OCI-LY7 (cell line): Measurements from ENCODE around the gene ZFYVE26. TPM values are rescaled to one million over a fixed set of nuclear protein-coding genes. Genes with fewer than 3 reads are reported as not detected.
A peak's percentile ranks its signal among the peaks of the same experiment; 100 is the strongest.

Experiments
- BruUV-seq: library from RNA; stranded (reverse); fragments of 400-500 nt; replicated peaks from 2 replicates; lab custom pipeline; 2021; lab: Mats Ljungman, UMichigan
- CTCF ChIA-PET: fragments of 300-600 bp; sonication (Branson Sonifier 250); formaldehyde crosslinking; loops from one replicate; lab custom pipeline; 2022; ENCODE audit warnings: antibody characterized with exemption; ENCODE audit not compliant: unreplicated experiment; lab: Charles Lee
- POLR2A ChIA-PET: fragments of 300-600 bp; sonication (Branson Sonifier 250); formaldehyde crosslinking; loops from one replicate; lab custom pipeline; 2022; ENCODE audit warnings: antibody characterized with exemption; lab: Charles Lee
- DNase-seq: peaks from one replicate; pipeline ENCODE4 v3.0.0-alpha.2; 2015; ENCODE audit warnings: low spot score
- H2AFZ ChIP-seq: fragments of 200-600 bp; sonication (generic), shearing (Covaris generic); 2 replicates; pipeline ENCODE4 v1.6.1; 2014; ENCODE audit warnings: mild to moderate bottlenecking, antibody characterized with exemption, low read length, moderate library complexity
- H3K27ac ChIP-seq: fragments of 200-600 bp; sonication (generic); 2 replicates; pipeline ENCODE4 v1.5.1; 2014; ENCODE audit warnings: mixed run types, low read depth, mild to moderate bottlenecking, moderate library complexity, low read length, inconsistent platforms; ENCODE audit not compliant: poor library complexity, severe bottlenecking
- H3K36me3 ChIP-seq: fragments of 200-600 bp; sonication (generic); 2 replicates; pipeline ENCODE4 v1.6.1; 2014; ENCODE audit warnings: mild to moderate bottlenecking, antibody characterized with exemption, low read length, moderate library complexity, mixed read lengths; ENCODE audit not compliant: insufficient read depth
- H3K4me1 ChIP-seq: fragments of 200-600 bp; sonication (generic); 2 replicates; pipeline ENCODE4 v1.5.1; 2014; ENCODE audit warnings: mild to moderate bottlenecking, low read length; ENCODE audit not compliant: insufficient read depth, poor library complexity, severe bottlenecking
- H3K4me2 ChIP-seq: fragments of 200-600 bp; sonication (generic); 2 replicates; pipeline ENCODE4 v1.6.1; 2014; ENCODE audit warnings: mild to moderate bottlenecking, low read length
- H3K4me3 ChIP-seq: fragments of 200-600 bp; sonication (generic); 2 replicates; pipeline ENCODE4 v1.5.1; 2014; ENCODE audit warnings: mild to moderate bottlenecking, low read depth, low read length; ENCODE audit not compliant: poor library complexity, severe bottlenecking
- H3K79me2 ChIP-seq: fragments of 200-600 bp; sonication (generic); 2 replicates; pipeline ENCODE4 v1.6.1; 2016; ENCODE audit warnings: low read depth, mild to moderate bottlenecking, low read length, moderate library complexity, mixed read lengths; ENCODE audit not compliant: insufficient read depth
- H3K9me2 ChIP-seq: fragments of 200-600 bp; sonication (generic); 2 replicates; pipeline ENCODE4 v1.6.1; 2016; ENCODE audit warnings: mild to moderate bottlenecking, low read length, mixed read lengths; ENCODE audit not compliant: insufficient read depth
- H3K9me3 ChIP-seq: fragments of 200-600 bp; sonication (generic); 2 replicates; pipeline ENCODE4 v1.6.1; 2014; ENCODE audit warnings: mild to moderate bottlenecking, mixed run types, low read length, mixed read lengths
- H4K20me1 ChIP-seq: fragments of 200-600 bp; sonication (generic); 2 replicates; pipeline ENCODE4 v1.6.1; 2014; ENCODE audit warnings: mild to moderate bottlenecking, antibody characterized with exemption, low read length, moderate library complexity, mixed read lengths; ENCODE audit not compliant: insufficient read depth
- EZH2phosphoT487 ChIP-seq: fragments of 200-600 bp; sonication (generic); IDR thresholded peaks from 2 replicates; pipeline ENCODE4 v1.6.1; 2018; ENCODE audit warnings: low read depth, borderline replicate concordance, mild to moderate bottlenecking, mixed run types, antibody characterized with exemption, low read length, moderate library complexity, mixed read lengths
- intact Hi-C: fragments of 100-400 bp; cut with micrococcal nuclease; formaldehyde crosslinking; loops from one replicate; pipeline ENCODE4 v1.10.0; 2022; ENCODE audit not compliant: unreplicated experiment
- total RNA-seq, 2 experiments: library from RNA; depleted of rRNA in 1 of 2; stranded (reverse); fragments of >200 nt in 1 of 2; shearing (Covaris generic) in 1 of 2; gene quantifications; 2 replicates each; pipeline ENCODE4 v1.2.3, GENCODE V29; 2014 to 2022
- TF ChIP-seq, protein P1 (sequence below): fragments of 200-600 bp; sonication (generic); conservative IDR thresholded peaks from 2 replicates; pipeline ENCODE4 v1.5.1; 2014; ENCODE audit warnings: mild to moderate bottlenecking, antibody characterized with exemption, low read length, moderate library complexity, mixed read lengths

The ZFYVE26 gene
- total RNA-seq, 2 experiments from 2014 or later = 12.0 to 22.8 TPM

GRCh38 chr14:67833403-67833802, 17.0 kb upstream of the ZFYVE26 start:
- peaks cover 5% of the 10 kb centered on the region; the same call in 1 of the 2 replicates for H3K9me3 ChIP-seq
- no peak overlapping the region for H3K4me2 ChIP-seq
- POLR2A ChIA-PET = no interaction called here
- CTCF ChIA-PET = no interaction called here
- H3K36me3 ChIP-seq = peaks cover 47% of the 10 kb centered on the region
- TF ChIP-seq, protein P1, sequence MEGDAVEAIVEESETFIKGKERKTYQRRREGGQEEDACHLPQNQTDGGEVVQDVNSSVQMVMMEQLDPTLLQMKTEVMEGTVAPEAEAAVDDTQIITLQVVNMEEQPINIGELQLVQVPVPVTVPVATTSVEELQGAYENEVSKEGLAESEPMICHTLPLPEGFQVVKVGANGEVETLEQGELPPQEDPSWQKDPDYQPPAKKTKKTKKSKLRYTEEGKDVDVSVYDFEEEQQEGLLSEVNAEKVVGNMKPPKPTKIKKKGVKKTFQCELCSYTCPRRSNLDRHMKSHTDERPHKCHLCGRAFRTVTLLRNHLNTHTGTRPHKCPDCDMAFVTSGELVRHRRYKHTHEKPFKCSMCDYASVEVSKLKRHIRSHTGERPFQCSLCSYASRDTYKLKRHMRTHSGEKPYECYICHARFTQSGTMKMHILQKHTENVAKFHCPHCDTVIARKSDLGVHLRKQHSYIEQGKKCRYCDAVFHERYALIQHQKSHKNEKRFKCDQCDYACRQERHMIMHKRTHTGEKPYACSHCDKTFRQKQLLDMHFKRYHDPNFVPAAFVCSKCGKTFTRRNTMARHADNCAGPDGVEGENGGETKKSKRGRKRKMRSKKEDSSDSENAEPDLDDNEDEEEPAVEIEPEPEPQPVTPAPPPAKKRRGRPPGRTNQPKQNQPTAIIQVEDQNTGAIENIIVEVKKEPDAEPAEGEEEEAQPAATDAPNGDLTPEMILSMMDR = no peak
- no peak for TF ChIP-seq EZH2phosphoT487
- H3K9me2 ChIP-seq = no peaks in the 10 kb centered on the region
- no peaks in the 10 kb centered on the region for H3K79me2 ChIP-seq
- BruUV-seq = no TSS peak
- no peaks in the 10 kb centered on the region for H4K20me1 ChIP-seq
- H3K4me3 ChIP-seq = no peak overlapping the region
- intact Hi-C loops = loop anchor here (10.0 kb wide), 1 partner anchor 991 kb away; no protein-coding TSS in a partner anchor
- H2AFZ ChIP-seq = no peak overlapping the region
- DNase-seq = no peak
- H3K27ac ChIP-seq = no peak overlapping the region
- no peaks in the 10 kb centered on the region for H3K4me1 ChIP-seq

DNA sequence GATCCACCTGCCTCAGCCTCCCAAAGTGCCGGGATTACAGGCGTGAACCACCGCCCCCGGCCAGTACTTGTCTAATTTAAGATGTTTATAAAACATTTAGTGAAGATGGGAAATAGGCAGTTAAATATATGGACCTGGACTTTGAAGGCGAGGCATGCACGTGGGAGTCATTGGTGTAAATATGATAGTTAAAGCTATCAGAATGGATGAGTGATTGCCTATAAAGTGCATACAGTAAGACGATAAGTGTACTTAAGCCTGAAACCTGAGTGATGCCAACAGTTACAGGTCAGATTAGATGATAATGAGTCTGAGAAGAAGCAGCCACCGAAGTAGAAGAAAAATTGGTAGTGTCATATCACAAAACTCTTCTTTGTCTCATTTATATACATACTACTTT, 14.7 kb upstream of the ZFYVE26 start:
- no peaks in the 10 kb centered on the region for H3K79me2 ChIP-seq
- DNase-seq = no peak
- peaks cover 52% of the 10 kb centered on the region for H3K36me3 ChIP-seq
- BruUV-seq = no TSS peak
- ChIA-PET CTCF (no interaction called here), POLR2A (no interaction called here)
- intact Hi-C loops = loop anchor here (10.0 kb wide), 1 partner anchor 994 kb away; no protein-coding TSS in a partner anchor
- no peaks in the 10 kb centered on the region for H3K9me2 ChIP-seq
- H3K4me1 ChIP-seq = no peaks in the 10 kb centered on the region
- TF ChIP-seq, protein P1 = no peak
- TF ChIP-seq EZH2phosphoT487 = no peak
- no peak overlapping the region for H3K4me2 ChIP-seq
- no peak overlapping the region for H2AFZ ChIP-seq
- H3K27ac ChIP-seq = no peak overlapping the region
- H4K20me1 ChIP-seq = no peaks in the 10 kb centered on the region
- no peak overlapping the region for H3K4me3 ChIP-seq
- H3K9me3 ChIP-seq = peaks cover 8% of the 10 kb centered on the region; the same call in 1 of the 2 replicates

- Histone ChIP-seq H3K27ac (peak overlapping the region; percentile 39), H3K4me1 (peaks cover 36% of the 10 kb centered on the region), H4K20me1 (no peaks in the 10 kb centered on the region), H3K36me3 (peaks cover 8% of the 10 kb centered on the region; the same call in 1 of the 2 replicates), H3K79me2 (peaks cover 18% of the 10 kb centered on the region; the same call in 1 of the 2 replicates), H3K9me2 (no peaks in the 10 kb centered on the region), H2AFZ (peak overlapping the region; percentile 88), H3K4me2 (peak overlapping the region; percentile 84), H3K9me3 (no peaks in the 10 kb centered on the region), H3K4me3 (peak overlapping the region; percentile 87)
- no TSS peak for BruUV-seq
- TF ChIP-seq, protein P1 = no peak
- TF ChIP-seq EZH2phosphoT487 = no peak
- no peak for DNase-seq
- intact Hi-C loops = no loop called here
- POLR2A ChIA-PET = no interaction called here
- CTCF ChIA-PET = no interaction called here
Measured at GRCh38 chr14:67821121-67821520, 4.7 kb upstream of the ZFYVE26 start.
